Measurements from ENCODE around the gene TENM4. TPM values are rescaled to one million over a fixed set of nuclear protein-coding genes. Genes with fewer than 3 reads are reported as not detected.

The TENM4 gene
- polyA plus RNA-seq, 1 of the 3 experiments (the other 2 are of a cell fraction): 16.7 TPM

GRCh38 chr11:78657968-78658839 is 782.6 kb downstream of the TENM4 start:
- Histone ChIP-seq H3K9me3 (no peaks in the 10 kb centered on the region), H3F3A (replicated peaks; ENCODE audit: insufficient read depth) (no peaks in the 10 kb centered on the region), H3K79me2 (ENCODE audit: insufficient read depth) (no peaks in the 10 kb centered on the region), H3K4me1 (ENCODE audit: control insufficient read depth in 1 of 2, insufficient read depth in 2 of 2, low read depth in 1 of 2, low read length in 1 of 2) (peaks cover 0 to 8% of the 10 kb centered on the region in 2 experiments; a peak in 1 of 4 replicates), H3K4me3 (ENCODE audit: low read depth in 2 of 2, low read length in 1 of 2) (no peak overlapping the region), H3K27ac (ENCODE audit: low read depth in 2 of 2, low read length in 1 of 2) (no peak overlapping the region), H3K27me3 (ENCODE audit: insufficient read depth) (no peaks in the 10 kb centered on the region), H3K9me2 (no peaks in the 10 kb centered on the region), H3K9ac (no peak overlapping the region), H4K20me1 (ENCODE audit: insufficient read depth) (no peaks in the 10 kb centered on the region), H3K4me2 (no peak overlapping the region), H3K36me3 (replicated peaks in 1 of 2; ENCODE audit: control insufficient read depth in 1 of 2, insufficient read depth in 2 of 2, low read length in 1 of 2) (peaks cover 0 to 35% of the 10 kb centered on the region in 2 experiments), H2AFZ (ENCODE audit: low read depth) (no peak overlapping the region)
- TF ChIP-seq MEF2A (IDR thresholded peaks at IDR 0.05; ENCODE audit: borderline replicate concordance, low read depth) (no peak), TEAD4 (IDR thresholded peaks at IDR 0.05; ENCODE audit: borderline replicate concordance, insufficient read depth) (no peak), USF1 (IDR thresholded peaks at IDR 0.05; ENCODE audit: borderline replicate concordance, low read depth) (no peak), RCOR1 (IDR thresholded peaks at IDR 0.05; ENCODE audit: low read length) (no peak), NFIC (IDR thresholded peaks at IDR 0.05; ENCODE audit: borderline replicate concordance) (no peak), NRF1 (IDR thresholded peaks at IDR 0.05; ENCODE audit: low read depth, low read length) (no peak), RAD21 (IDR thresholded peaks at IDR 0.05; ENCODE audit: low read length) (no peak), ZBTB33 (IDR thresholded peaks at IDR 0.05; ENCODE audit: borderline replicate concordance, low read depth) (no peak), EZH2phosphoT487 (IDR thresholded peaks at IDR 0.05; ENCODE audit: borderline replicate concordance, low read depth) (no peak), MXI1 (IDR thresholded peaks at IDR 0.05; ENCODE audit: low read depth, low read length) (no peak), FOSL2 (IDR thresholded peaks at IDR 0.05; ENCODE audit: borderline replicate concordance, low read depth) (no peak), USF2 (IDR thresholded peaks at IDR 0.05; ENCODE audit: borderline replicate concordance, low read depth, low read length) (no peak), SIN3A (IDR thresholded peaks at IDR 0.05; ENCODE audit: borderline replicate concordance, low read depth, low read length) (no peak)
- CTCF ChIA-PET: interaction anchor here (6.8 kb wide), 1 partner anchor 12 kb away, joined by 53 read pairs; no protein-coding TSS in a partner anchor
- WGBS (ENCODE audit: low lambda C conversion rate): 93% methylated on average over 31 of the region's 31 CpGs
- DNase-seq: no peak
- POLR2A ChIA-PET: interaction anchor here (0.6 kb wide), 1 partner anchor 875 kb away, joined by 5 read pairs; no protein-coding TSS in a partner anchor

Measured in SK-N-SH (cell line).